GM21528 (cell line): ENCODE measurements around the gene TSEN54.

ENCODE experiments used
- ATAC-seq: cut with Tn5 transposase; IDR thresholded peaks from one replicate; pipeline ENCODE4 v1.9.1; 2021; ENCODE audit warnings: mild to moderate bottlenecking, moderate library complexity; ENCODE audit not compliant: unreplicated experiment, low FRiP score

The TSEN54 gene

GRCh38 chr17:75487351-75488070 lies 28.8 kb upstream of the TSEN54 start:
- no peak for ATAC-seq

- no peak for ATAC-seq
Observed at GRCh38 chr17:75488693-75489510, 27.4 kb upstream of the TSEN54 start.

- no peak for ATAC-seq
Observed at GRCh38 chr17:75489511-75489955, 26.8 kb upstream of the TSEN54 start.

DNA sequence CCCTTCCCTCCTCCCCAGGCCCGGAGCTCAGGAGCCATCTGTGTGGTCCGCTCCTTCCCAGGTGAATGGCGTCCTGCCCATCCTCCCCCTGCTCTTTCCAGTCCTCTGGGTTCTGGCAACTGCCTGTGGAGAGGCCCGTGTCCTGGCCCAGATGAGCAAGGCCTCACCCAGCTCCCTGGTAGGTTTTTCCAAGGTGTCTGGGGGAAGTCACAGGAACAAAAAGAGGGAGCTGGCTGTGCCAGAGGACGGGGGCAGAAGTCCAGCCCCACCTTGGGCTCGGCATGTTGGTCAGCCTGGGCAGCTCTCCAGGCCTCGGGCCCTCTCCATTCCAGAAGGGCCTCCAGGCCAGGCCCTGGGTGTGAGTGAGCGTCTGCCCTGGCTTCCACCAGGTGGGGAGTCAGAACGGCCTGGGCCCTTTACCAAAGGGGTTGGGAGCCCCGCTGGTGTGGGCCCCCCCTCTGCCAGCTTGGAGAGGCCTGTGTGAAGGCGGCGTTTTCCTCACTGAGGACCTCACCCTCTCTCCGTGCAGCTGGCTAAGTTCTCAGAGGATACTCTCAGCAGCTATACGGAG lies 26.1 kb upstream of the TSEN54 start:
- ATAC-seq = no peak

GRCh38 chr17:75490953-75491649 lies 25.2 kb upstream of the TSEN54 start:
- no peak for ATAC-seq

GRCh38 chr17:75491680-75492079 lies 24.6 kb upstream of the TSEN54 start:
- ATAC-seq = no peak

- no peak for ATAC-seq
Observed at GRCh38 chr17:75492555-75493168, 23.7 kb upstream of the TSEN54 start.

GRCh38 chr17:75493476-75494129 lies 22.7 kb upstream of the TSEN54 start:
- no peak for ATAC-seq

DNA sequence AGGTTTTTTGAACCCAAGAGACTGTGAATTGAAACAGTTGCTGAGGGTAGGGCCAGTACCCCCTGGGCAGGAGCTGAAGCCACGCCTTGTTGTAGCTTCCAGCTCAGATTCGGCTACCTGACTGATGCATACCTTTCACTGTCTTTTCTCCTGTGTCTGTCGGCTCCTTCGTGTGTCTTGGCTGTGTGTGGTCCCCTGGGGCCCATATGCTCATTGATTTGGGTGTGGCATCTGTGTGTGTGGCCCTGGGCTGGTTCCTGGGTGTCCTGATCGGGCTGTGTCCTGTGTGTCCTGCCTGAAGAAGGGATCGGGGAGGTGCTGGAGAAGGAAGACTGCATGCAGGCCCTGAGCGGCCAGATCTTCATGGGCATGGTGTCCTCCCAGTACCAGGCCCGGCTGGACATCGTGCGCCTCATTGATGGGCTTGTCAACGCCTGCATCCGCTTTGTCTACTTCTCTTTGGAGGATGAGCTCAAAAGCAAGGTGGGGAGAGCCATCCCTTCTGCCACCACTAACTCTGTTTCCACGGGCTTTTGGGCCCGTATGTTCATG lies 21.9 kb upstream of the TSEN54 start:
- ATAC-seq = no peak

GRCh38 chr17:75496005-75496404 lies 20.3 kb upstream of the TSEN54 start:
- no peak for ATAC-seq

DNA sequence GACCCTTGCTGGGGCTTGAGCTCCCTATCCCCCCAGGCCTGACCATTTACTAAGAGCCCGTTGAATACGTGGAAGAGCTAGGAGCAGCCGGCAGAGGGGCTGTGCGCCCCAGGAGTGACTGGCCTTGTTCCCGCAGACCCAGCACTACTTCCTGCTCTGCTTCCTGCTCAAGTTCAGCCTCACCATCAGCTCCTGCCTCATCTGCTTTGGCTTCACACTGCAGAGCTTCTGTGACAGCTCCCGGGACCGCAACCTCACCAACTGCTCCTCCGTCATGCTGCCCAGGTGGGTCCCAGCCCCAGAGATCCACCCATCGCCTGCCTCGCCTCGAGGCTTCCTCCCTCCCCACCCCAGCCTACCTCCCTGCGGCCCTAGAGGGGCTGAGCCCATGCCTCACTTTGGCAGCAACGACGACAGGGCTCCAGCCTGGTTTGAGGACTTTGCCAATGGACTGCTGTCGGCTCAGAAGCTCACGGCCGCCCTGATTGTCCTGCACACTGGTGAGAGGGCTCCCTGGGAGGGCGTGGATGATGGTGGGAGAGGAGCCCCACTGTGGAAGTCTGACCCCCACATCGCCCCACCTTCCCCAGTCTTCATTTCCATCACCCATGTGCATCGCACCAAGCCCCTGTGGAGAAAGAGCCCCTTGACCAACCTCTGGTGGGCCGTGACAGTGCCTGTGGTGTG lies 18.1 kb upstream of the TSEN54 start:
- ATAC-seq = no peak

GRCh38 chr17:75498726-75499213 lies 17.6 kb upstream of the TSEN54 start:
- no peak for ATAC-seq

- ATAC-seq = no peak
Observed at GRCh38 chr17:75499313-75500022, 16.9 kb upstream of the TSEN54 start.

DNA sequence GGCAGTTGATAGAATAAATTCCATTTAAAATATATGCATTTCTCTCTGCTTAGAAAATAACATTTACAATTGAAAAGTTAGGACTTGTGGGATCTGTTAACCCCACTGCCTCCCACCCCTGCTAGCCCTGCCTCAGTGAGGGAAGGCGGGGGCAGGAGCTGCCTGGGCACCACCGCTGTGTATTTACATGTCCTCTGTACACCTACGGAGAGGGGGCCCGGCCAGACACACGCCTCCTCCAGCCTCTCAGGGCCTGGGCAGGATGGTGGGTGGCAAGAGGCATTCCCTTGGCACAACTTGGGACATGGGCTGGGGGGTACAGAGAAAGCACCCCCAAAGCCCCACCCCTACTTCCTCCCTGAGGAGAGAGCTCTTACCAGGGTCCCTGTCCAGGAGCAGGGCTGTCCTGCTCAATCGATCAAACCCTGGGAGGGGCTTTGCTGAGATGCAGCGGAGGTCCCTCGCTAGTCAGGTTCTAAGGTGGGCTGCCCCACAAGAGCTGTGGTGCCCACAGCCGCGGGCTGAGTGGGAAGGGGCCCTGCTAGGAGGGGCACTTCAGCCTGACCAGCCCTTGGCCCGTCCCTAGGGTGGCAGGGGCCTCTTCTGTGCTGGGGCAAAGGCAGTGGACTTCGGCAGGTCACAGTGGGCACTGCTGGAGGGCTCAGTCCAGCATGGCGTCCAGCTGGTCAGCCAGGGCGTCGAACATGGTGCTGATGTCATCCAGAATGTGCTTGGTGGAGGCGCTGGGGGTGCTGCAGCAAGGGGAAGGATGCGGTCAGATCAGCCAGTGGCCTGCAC lies 15.7 kb upstream of the TSEN54 start:
- ATAC-seq = no peak

DNA sequence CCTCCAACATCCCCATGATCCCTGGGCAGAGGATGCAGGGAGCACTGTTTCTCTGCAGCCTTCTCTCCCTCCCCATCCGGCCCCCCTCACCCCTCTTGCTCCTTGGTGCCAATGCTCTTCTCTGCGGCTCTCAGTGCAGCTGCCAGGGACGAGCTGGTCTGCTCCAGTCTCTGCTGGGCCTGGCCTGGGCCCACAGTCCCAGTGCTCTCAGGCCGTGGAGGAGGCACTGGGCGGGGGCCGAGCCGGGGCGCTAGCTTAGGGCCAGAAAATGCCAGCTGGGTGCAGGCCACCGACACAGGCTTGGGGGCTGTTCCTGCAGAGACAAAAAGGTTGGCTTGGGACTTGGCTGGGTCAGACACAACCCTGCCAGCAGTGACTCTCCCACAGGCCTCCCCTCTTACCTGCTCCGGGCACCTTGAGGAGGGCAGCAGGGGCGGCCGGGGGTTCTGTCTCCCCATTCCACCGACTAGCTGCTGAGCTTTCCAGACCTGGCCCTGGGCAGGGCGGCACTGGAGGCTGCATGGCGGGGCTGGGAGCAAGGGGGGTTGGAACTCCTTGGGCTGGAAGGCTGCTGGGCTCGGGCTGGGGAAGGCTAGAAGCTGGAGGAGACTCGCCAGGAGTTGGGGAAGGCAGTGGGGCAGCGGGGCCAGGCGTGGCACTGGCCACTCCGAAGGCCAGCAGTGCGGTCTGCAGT lies 14.8 kb upstream of the TSEN54 start:
- ATAC-seq = no peak

DNA sequence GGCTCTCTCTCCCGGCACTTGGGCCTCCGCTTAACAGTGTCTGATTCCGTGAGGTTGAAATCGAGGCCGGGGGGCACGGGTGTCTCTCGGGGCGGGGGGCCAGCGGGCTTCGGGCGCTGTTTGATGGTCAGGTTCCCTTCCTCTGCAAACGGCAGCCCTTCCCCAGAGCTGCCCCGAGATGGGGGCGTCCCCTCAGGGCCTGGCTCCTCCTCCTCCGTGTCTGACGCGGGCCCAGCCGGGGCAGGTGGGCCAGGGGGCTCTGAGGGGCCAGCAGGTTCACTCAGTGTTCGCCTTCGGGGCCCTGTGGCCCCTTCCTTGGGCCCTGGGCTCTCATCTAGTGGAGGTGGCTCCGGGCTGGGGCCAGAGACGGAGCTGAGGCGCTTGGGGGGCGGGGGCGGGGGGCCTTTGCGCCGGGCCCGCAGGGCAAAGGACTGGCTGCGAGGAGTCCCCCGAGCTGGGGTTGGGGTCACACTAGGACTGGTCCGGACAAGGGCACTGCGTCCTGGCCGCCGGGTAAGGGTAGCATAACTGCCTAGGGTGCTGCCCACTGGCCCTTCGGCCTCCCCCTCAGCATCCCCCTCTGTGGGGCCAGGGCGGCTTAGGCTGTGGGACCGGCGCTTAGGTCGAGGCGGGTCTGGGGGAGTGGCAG lies 14.1 kb upstream of the TSEN54 start:
- ATAC-seq = no peak
